GM12878 (cell line): ENCODE results near the gene SLC22A23. TPM values are rescaled to one million over a fixed set of nuclear protein-coding genes. Genes with fewer than 3 reads are reported as not detected.

ENCODE experiments used
- ATAC-seq: fragments of 200-7000 bp; cut with Tn5 transposase; 3 replicates; pipeline ENCODE4 v1.9.1; 2020; ENCODE audit warnings: mild to moderate bottlenecking, moderate library complexity
- BruUV-seq: library from RNA; stranded (reverse); fragments of 400-500 nt; replicated peaks from 2 replicates; lab custom pipeline; 2021; lab: Mats Ljungman, UMichigan
- CTCF ChIA-PET: fragments of 300-600 bp; sonication (Branson Sonifier 250); formaldehyde crosslinking; extraction: SDS; loops from one replicate; lab custom pipeline; 2021; ENCODE audit warnings: inconsistent platforms; lab: Yijun Ruan, JAX
- POLR2A ChIA-PET: fragments of 350-600 bp; formaldehyde crosslinking; extraction: SDS; loops from one replicate; lab custom pipeline; 2021; ENCODE audit warnings: inconsistent platforms; lab: Charles Lee
- RAD21 ChIA-PET: fragments of 300-600 bp; sonication (Branson Sonifier 250); formaldehyde crosslinking; loops from one replicate; lab custom pipeline; 2023; ENCODE audit warnings: antibody characterized with exemption; ENCODE audit not compliant: unreplicated experiment; lab: Charles Lee
- SMC1A ChIA-PET: fragments of 300-600 bp; sonication (Branson Sonifier 250); formaldehyde crosslinking; loops from one replicate; lab custom pipeline; 2023; ENCODE audit not compliant: unreplicated experiment, uncharacterized antibody; lab: Charles Lee
- DNase-seq: peaks from one replicate; pipeline ENCODE4 v3.0.0-alpha.2; 2011; ENCODE audit warnings: low read depth, low spot score
- FAIRE-seq: peaks from 3 replicates; lab custom pipeline; 2011; peaks lifted over from hg19 to GRCh38; lab: Jason Lieb, UNC
- H2AFZ ChIP-seq: 2 replicates; pipeline ENCODE4 v1.6.0; 2011; ENCODE audit warnings: low read depth, low read length, control low read depth; ENCODE audit not compliant: control insufficient read depth
- H3K27ac ChIP-seq: 2 replicates; pipeline ENCODE4 v1.5.1; 2011; ENCODE audit warnings: control low read depth; ENCODE audit not compliant: control insufficient read depth, insufficient read depth
- H3K27me3 ChIP-seq, 2 experiments: replicated peaks in 1 of 2; 2 replicates each; pipeline versions ENCODE4 v1.6.0 to v1.6.1; 2011; ENCODE audit warnings: low read length in 1 of 2; ENCODE audit not compliant: control insufficient read depth in 2 of 2, insufficient read depth in 2 of 2
- H3K36me3 ChIP-seq, 2 experiments: 2 replicates each; pipeline ENCODE4 v1.5.1; 2011; ENCODE audit warnings: low read length in 1 of 2; ENCODE audit not compliant: control insufficient read depth in 2 of 2, insufficient read depth in 2 of 2
- H3K4me1 ChIP-seq: 2 replicates; pipeline ENCODE4 v1.6.1; 2011; ENCODE audit warnings: mild to moderate bottlenecking, low read length, moderate library complexity, mixed read lengths; ENCODE audit not compliant: control insufficient read depth, insufficient read depth
- H3K4me2 ChIP-seq: 2 replicates; pipeline ENCODE4 v1.6.0; 2011; ENCODE audit warnings: control low read depth; ENCODE audit not compliant: control insufficient read depth, insufficient read depth
- H3K4me3 ChIP-seq: fragments of 200-600 bp; sonication (generic); 2 replicates; pipeline ENCODE4 v1.5.1; 2016
- H3K79me2 ChIP-seq: 2 replicates; pipeline ENCODE4 v1.6.0; 2011; ENCODE audit warnings: low read length; ENCODE audit not compliant: control insufficient read depth, insufficient read depth
- H3K9ac ChIP-seq: 2 replicates; pipeline ENCODE4 v1.8.0; 2011; ENCODE audit warnings: low read length, control low read depth, mixed read lengths; ENCODE audit not compliant: control insufficient read depth, insufficient read depth
- H3K9me3 ChIP-seq: replicated peaks from 3 replicates; pipeline ENCODE4 v1.5.1; 2011; ENCODE audit warnings: mild to moderate bottlenecking, low read length; ENCODE audit not compliant: control insufficient read depth, insufficient read depth
- H4K20me1 ChIP-seq: 2 replicates; pipeline ENCODE4 v1.6.0; 2011; ENCODE audit not compliant: control insufficient read depth, insufficient read depth
- BCL11A ChIP-seq: IDR thresholded peaks from 2 replicates; pipeline ENCODE4 v1.6.1; 2011; ENCODE audit warnings: low read depth, low read length
- CTCF ChIP-seq, 3 experiments: IDR thresholded peaks in 2 of 3; conservative IDR thresholded peaks in 1 of 3; 2 replicates each; pipeline ENCODE4 v1.5.1; 2011; ENCODE audit warnings: low read depth in 3 of 3, low read length in 3 of 3, mild to moderate bottlenecking in 3 of 3, control low read depth in 2 of 3, moderate library complexity in 2 of 3, inconsistent platforms in 1 of 3, mixed read lengths in 1 of 3; ENCODE audit not compliant: control insufficient read depth in 2 of 3, insufficient read depth in 1 of 3; ENCODE audit errors: extremely low read depth in 1 of 3
- E2F4 ChIP-seq: IDR thresholded peaks from 2 replicates; pipeline ENCODE4 v1.6.1; 2012; ENCODE audit warnings: low read depth, low read length, improper control_type of control experiment
- IRF5 ChIP-seq: fragments of 450-650 bp; IDR thresholded peaks from 2 replicates; pipeline ENCODE4 v1.6.1; 2017; ENCODE audit warnings: borderline replicate concordance
- LARP7 ChIP-seq: fragments of 450-650 bp; IDR thresholded peaks from 2 replicates; pipeline ENCODE4 v1.6.1; 2017; ENCODE audit warnings: mild to moderate bottlenecking
- MAX ChIP-seq: IDR thresholded peaks from 2 replicates; pipeline ENCODE4 v1.6.1; 2012; ENCODE audit warnings: low read depth, low read length, improper control_type of control experiment
- POLR2A ChIP-seq: IDR thresholded peaks from 2 replicates; pipeline ENCODE4 v1.6.1; 2011; ENCODE audit warnings: low read depth, mild to moderate bottlenecking, low read length
- SIX5 ChIP-seq: IDR thresholded peaks from 2 replicates; pipeline ENCODE4 v1.6.1; 2011; ENCODE audit warnings: mild to moderate bottlenecking, low read depth, low read length, moderate library complexity; ENCODE audit not compliant: severe bottlenecking
- SUPT20H ChIP-seq: IDR thresholded peaks from 2 replicates; pipeline ENCODE4 v1.6.1; 2011; ENCODE audit warnings: low read depth, mild to moderate bottlenecking, low read length, moderate library complexity, borderline replicate concordance; ENCODE audit not compliant: control insufficient read depth
- YY1 ChIP-seq: IDR thresholded peaks from 2 replicates; pipeline ENCODE4 v1.6.1; 2011; ENCODE audit warnings: low read depth, mild to moderate bottlenecking, low read length
- ZBED1 ChIP-seq: IDR thresholded peaks from 2 replicates; pipeline ENCODE4 v1.6.1; 2016; ENCODE audit warnings: borderline replicate concordance
- ZBTB33 ChIP-seq: fragments of 450-650 bp; IDR thresholded peaks from 2 replicates; pipeline ENCODE4 v1.6.1; 2017; ENCODE audit warnings: mild to moderate bottlenecking
- ZBTB4 ChIP-seq: fragments of 450-650 bp; formaldehyde crosslinking; IDR thresholded peaks from 2 replicates; pipeline ENCODE4 v1.4.0; 2022; ENCODE audit warnings: mild to moderate bottlenecking, moderate library complexity
- WGBS: methylation state at CpG from one replicate; pipeline ENCODE4 v1.1.6; 2016; ENCODE audit warnings: low lambda C conversion rate; ENCODE audit not compliant: insufficient replicate concordance, insufficient coverage; ENCODE audit errors: missing lambda C conversion rate; 5-methylcytosine and 5-hydroxymethylcytosine counted together
- in situ Hi-C: fragments of 300-500 bp; cut with MboI; formaldehyde crosslinking; loops from 9 replicates; pipeline ENCODE4 v1.14.3; 2018; ENCODE audit warnings: mixed read lengths
- intact Hi-C: fragments of 100-400 bp; cut with micrococcal nuclease; formaldehyde crosslinking; loops from one replicate; pipeline ENCODE4 v1.14.2; 2022; ENCODE audit not compliant: unreplicated experiment
- polyA plus RNA-seq, 11 experiments: library from polyadenylated mRNA; depleted of rRNA in 4 of 11; unstranded in 6 of 11; stranded (reverse) in 5 of 11; fragments of >200 nt; fragmentation: Nextera tagmentation in 4 of 11; fragmentation: Illumina TruSeq in 1 of 11; extraction: Ambion mirVana in 4 of 11; extraction: Trizol in 1 of 11; gene quantifications; 1 replicate in 1 of 11; 2 replicates in 10 of 11; pipeline versions ENCODE4 v1.2.1 to v1.2.3, GENCODE V29; 2011 to 2016; ENCODE audit warnings: inconsistent platforms in 2 of 11, missing spikeins in 2 of 11, low read depth in 1 of 11
- total RNA-seq, 4 experiments: library from RNA; depleted of rRNA in 3 of 4; stranded (reverse); fragments of >200 nt in 3 of 4; fragmentation: Illumina TruSeq in 1 of 4; extraction: Trizol in 1 of 4; gene quantifications; 2 replicates each; pipeline versions ENCODE4 v1.2.1 to v1.2.3, GENCODE V29; 2013 to 2021

SLC22A23 gene
- total and polyA plus RNA-seq, 10 of the 15 experiments (the other 5 are each of a cell fraction or from before 2014, with no cell fraction given) = 0.20 to 2.4 (median 0.74) TPM

- no TSS peak for BruUV-seq
- no peak overlapping the region for H3K27ac ChIP-seq
- no peaks in the 10 kb centered on the region for H3K4me1 ChIP-seq
- CTCF ChIA-PET = interaction anchor here (1.0 to 4.4 kb wide), 4 partner anchors 10 to 874 kb away, joined by 3 to 26 read pairs (median 4); no protein-coding TSS in a partner anchor
- H3K4me2 ChIP-seq = peak overlapping the region; percentile 58
- in situ Hi-C loops = no loop called here
- DNase-seq (no peak), FAIRE-seq (no peak), ATAC-seq (no peak)
- SMC1A ChIA-PET = interaction anchor here (1.0 to 1.6 kb wide), 7 partner anchors 25 to 717 kb away, joined by 3 to 8 read pairs (median 3); no protein-coding TSS in a partner anchor
- peak overlapping the region; percentile 60 for H3K4me3 ChIP-seq
- no peaks in the 10 kb centered on the region for H3K27me3 ChIP-seq
- intact Hi-C loops = no loop called here
- H3K9ac ChIP-seq = no peak overlapping the region; the same call in 1 of the 2 replicates
- H3K36me3 ChIP-seq = peaks cover 12 to 15% of the 10 kb centered on the region in 2 experiments
- H2AFZ ChIP-seq = no peak overlapping the region
- peaks cover 51% of the 10 kb centered on the region for H3K79me2 ChIP-seq
- POLR2A ChIA-PET = no interaction called here
- H4K20me1 ChIP-seq = no peaks in the 10 kb centered on the region
- no peaks in the 10 kb centered on the region; the same call in 2 of the 3 replicates for H3K9me3 ChIP-seq
- WGBS = 70% methylated on average over 14 of the region's 14 CpGs
- RAD21 ChIA-PET = interaction anchor here (0.7 to 1.9 kb wide), 2 partner anchors 9 to 201 kb away, joined by 3 to 5 read pairs; no protein-coding TSS in a partner anchor
- TF ChIP-seq SIX5 (no peak), ZBTB4 (CRISPR knock-in tag) (no peak), SUPT20H (no peak), YY1 (no peak), POLR2A (no peak), ZBED1 (no peak), ZBTB33 (no peak), BCL11A (no peak), MAX (no peak), E2F4 (no peak), IRF5 (no peak), CTCF (IDR thresholded peaks at IDR 0.05 in 2 of 3, conservative IDR thresholded peaks at IDR 0.05 in 1 of 3; ENCODE audit: control insufficient read depth in 2 of 3, extremely low read depth in 1 of 3, insufficient read depth in 1 of 3, low read depth in 3 of 3, low read length in 3 of 3) (no peak), LARP7 (no peak)
These were observed 196.6 kb downstream of the SLC22A23 start for GRCh38 chr6:3260296-3260695.
